22Rv1 (cell line): ENCODE measurements around the gene ARMC2.

Source experiments
- ZFX ChIP-seq: fragments of 450-650 bp; IDR thresholded peaks from 2 replicates; pipeline ENCODE4 v1.6.1; 2017; ENCODE audit warnings: antibody characterized with exemption, borderline replicate concordance
- TF ChIP-seq, protein P1 (sequence below): fragments of 450-650 bp; IDR thresholded peaks from 2 replicates; pipeline ENCODE4 v1.5.1; 2017; ENCODE audit warnings: mild to moderate bottlenecking

GRCh38 chr6:108940741-108941140 is 92.5 kb downstream of the ARMC2 start:
- TF ChIP-seq, protein P1, sequence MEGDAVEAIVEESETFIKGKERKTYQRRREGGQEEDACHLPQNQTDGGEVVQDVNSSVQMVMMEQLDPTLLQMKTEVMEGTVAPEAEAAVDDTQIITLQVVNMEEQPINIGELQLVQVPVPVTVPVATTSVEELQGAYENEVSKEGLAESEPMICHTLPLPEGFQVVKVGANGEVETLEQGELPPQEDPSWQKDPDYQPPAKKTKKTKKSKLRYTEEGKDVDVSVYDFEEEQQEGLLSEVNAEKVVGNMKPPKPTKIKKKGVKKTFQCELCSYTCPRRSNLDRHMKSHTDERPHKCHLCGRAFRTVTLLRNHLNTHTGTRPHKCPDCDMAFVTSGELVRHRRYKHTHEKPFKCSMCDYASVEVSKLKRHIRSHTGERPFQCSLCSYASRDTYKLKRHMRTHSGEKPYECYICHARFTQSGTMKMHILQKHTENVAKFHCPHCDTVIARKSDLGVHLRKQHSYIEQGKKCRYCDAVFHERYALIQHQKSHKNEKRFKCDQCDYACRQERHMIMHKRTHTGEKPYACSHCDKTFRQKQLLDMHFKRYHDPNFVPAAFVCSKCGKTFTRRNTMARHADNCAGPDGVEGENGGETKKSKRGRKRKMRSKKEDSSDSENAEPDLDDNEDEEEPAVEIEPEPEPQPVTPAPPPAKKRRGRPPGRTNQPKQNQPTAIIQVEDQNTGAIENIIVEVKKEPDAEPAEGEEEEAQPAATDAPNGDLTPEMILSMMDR = no peak
- no peak for TF ChIP-seq ZFX
